HCT116 (cell line): Measurements from ENCODE around the gene PRKACA.

Source experiments
- CEBPB ChIP-seq: IDR thresholded peaks from 2 replicates; pipeline ENCODE4 v1.6.1; 2012; ENCODE audit warnings: low read depth
- CTCF ChIP-seq, 3 experiments: fragments of 200-600 bp in 1 of 3; sonication (generic) in 1 of 3; IDR thresholded peaks in 2 of 3; conservative IDR thresholded peaks in 1 of 3; 2 replicates each; pipeline ENCODE4 v1.5.1; 2012 to 2017; ENCODE audit warnings: low read depth in 2 of 3, low read length in 2 of 3, antibody characterized with exemption in 1 of 3, borderline replicate concordance in 1 of 3, control low read depth in 1 of 3, mild to moderate bottlenecking in 1 of 3, mixed read lengths in 1 of 3, mixed run types in 1 of 3, moderate library complexity in 1 of 3; ENCODE audit not compliant: insufficient read depth in 1 of 3
- EZH2 ChIP-seq: fragments of 200-600 bp; sonication (generic); IDR thresholded peaks from 2 replicates; pipeline ENCODE4 v1.6.1; 2017; ENCODE audit warnings: antibody characterized with exemption, mixed run types
- POLR2A ChIP-seq: IDR thresholded peaks from 2 replicates; pipeline ENCODE4 v1.7.0; 2011; ENCODE audit warnings: borderline replicate concordance; ENCODE audit not compliant: insufficient read depth, insufficient read length; ENCODE audit errors: extremely low read depth
- POLR2AphosphoS5 ChIP-seq: IDR thresholded peaks from 2 replicates; pipeline ENCODE4 v1.6.1; 2011; ENCODE audit warnings: mild to moderate bottlenecking, low read depth, low read length, moderate library complexity
- SP1 ChIP-seq: IDR thresholded peaks from 2 replicates; pipeline ENCODE4 v1.6.1; 2012; ENCODE audit warnings: low read depth
- SRF ChIP-seq: IDR thresholded peaks from 2 replicates; pipeline ENCODE4 v1.6.1; 2012; ENCODE audit warnings: low read depth

- TF ChIP-seq SRF: no peak
- TF ChIP-seq CTCF (IDR thresholded peaks at IDR 0.05 in 2 of 3, conservative IDR thresholded peaks at IDR 0.05 in 1 of 3; ENCODE audit: borderline replicate concordance in 1 of 3, insufficient read depth in 1 of 3, low read depth in 2 of 3, low read length in 2 of 3): no peak
- TF ChIP-seq POLR2A: no peak
- TF ChIP-seq SP1: no peak
- no peak for TF ChIP-seq POLR2AphosphoS5
- no peak for TF ChIP-seq EZH2
- TF ChIP-seq CEBPB: no peak
Observed at GRCh38 chr19:14105680-14106079, 11.9 kb downstream of the PRKACA start.
